ENCODE results near the gene HEYL.

GRCh38 chr1:39668111-39668510 lies 28.7 kb upstream of the HEYL start:
- TF ChIP-seq CTCF (conservative IDR thresholded peaks at IDR 0.05 in 1 of 2, IDR thresholded peaks at IDR 0.05 in 1 of 2; ENCODE audit: low read depth in 1 of 2, low read length in 2 of 2): no peak
- TF ChIP-seq EZH2 (IDR thresholded peaks at IDR 0.05; ENCODE audit: low read length, missing control alignments): no peak

All from fibroblast of lung (primary cell).